Suprapubic skin (tissue), 4 donors: Measurements from ENCODE around the gene COL19A1. TPM values are rescaled to one million over a fixed set of nuclear protein-coding genes. Genes with fewer than 3 reads are reported as not detected.

Experiments
- DNase-seq, 2 donors: peaks; one replicate each; pipeline ENCODE4 v3.0.0-alpha.2; 2019; ENCODE audit warnings: low spot score in 2 of 2
- H3K27ac ChIP-seq: fragments of 200-600 bp; sonication (generic); one replicate; pipeline ENCODE4 v1.5.1; 2019
- H3K27me3 ChIP-seq: fragments of 200-600 bp; sonication (generic); one replicate; pipeline ENCODE4 v1.5.1; 2019
- H3K36me3 ChIP-seq: fragments of 200-600 bp; sonication (generic); one replicate; pipeline ENCODE4 v1.5.1; 2019
- H3K4me1 ChIP-seq: fragments of 200-600 bp; sonication (generic); one replicate; pipeline ENCODE4 v1.5.1; 2019
- H3K4me3 ChIP-seq: fragments of 200-600 bp; sonication (generic); one replicate; pipeline ENCODE4 v1.5.1; 2019; ENCODE audit warnings: mild to moderate bottlenecking
- H3K9me3 ChIP-seq: fragments of 200-600 bp; sonication (generic); one replicate; pipeline ENCODE4 v1.5.1; 2019
- CTCF ChIP-seq, 2 donors: fragments of 200-600 bp in 1 of 2; fragments of 450-650 bp in 1 of 2; sonication (generic) in 1 of 2; IDR thresholded peaks; one replicate each; pipeline ENCODE4 v1.5.1; 2016 to 2019; ENCODE audit warnings: antibody characterized with exemption in 2 of 2, mild to moderate bottlenecking in 1 of 2, moderate library complexity in 1 of 2
- EP300 ChIP-seq: sonication (generic); formaldehyde crosslinking; IDR thresholded peaks from one replicate; pipeline ENCODE4 v1.6.1; 2017; ENCODE audit warnings: antibody characterized with exemption
- POLR2A ChIP-seq, 2 donors: fragments of 450-650 bp; IDR thresholded peaks; one replicate each; pipeline ENCODE4 v1.6.1; 2017; ENCODE audit warnings: antibody characterized with exemption in 2 of 2, mild to moderate bottlenecking in 2 of 2, moderate library complexity in 2 of 2
- POLR2AphosphoS5 ChIP-seq, 3 donors: sonication (generic); formaldehyde crosslinking; IDR thresholded peaks; one replicate each; pipeline ENCODE4 v1.6.1; 2017; ENCODE audit warnings: antibody characterized with exemption in 3 of 3
- WGBS: methylation state at CpG from one replicate; pipeline ENCODE4 v1.1.5; 2018; 5-methylcytosine and 5-hydroxymethylcytosine counted together
- total RNA-seq, 4 donors: library from RNA; depleted of rRNA; stranded (reverse); fragments of >200 nt; gene quantifications; one replicate each; pipeline ENCODE4 v1.1.0, GENCODE V29; 2016

Gene COL19A1
- total RNA-seq, 4 donors from 2014 or later, result 0.10 TPM; not detected in 3

GRCh38 chr6:69835414-69836179 is 30.8 kb upstream of the COL19A1 start:
- H3K27me3 ChIP-seq, result no peaks in the 10 kb centered on the region
- no peaks in the 10 kb centered on the region for H3K36me3 ChIP-seq
- WGBS, result 9% methylated on average over 5 of the region's 5 CpGs
- no peaks in the 10 kb centered on the region for H3K4me1 ChIP-seq
- H3K4me3 ChIP-seq, result no peak overlapping the region
- no peak overlapping the region for H3K27ac ChIP-seq
- H3K9me3 ChIP-seq, result no peaks in the 10 kb centered on the region
- TF ChIP-seq POLR2AphosphoS5 (IDR thresholded peaks at IDR 0.05) (no peak), CTCF (IDR thresholded peaks at IDR 0.05) (peak; percentile 23 to 69), POLR2A (IDR thresholded peaks at IDR 0.05) (no peak)
- DNase-seq, result no peak

GRCh38 chr6:69841862-69842261 is 24.5 kb upstream of the COL19A1 start:
- no peak for DNase-seq
- no peaks in the 10 kb centered on the region for H3K4me1 ChIP-seq
- H3K4me3 ChIP-seq, result no peak overlapping the region
- peaks cover 8% of the 10 kb centered on the region for H3K27me3 ChIP-seq
- no peaks in the 10 kb centered on the region for H3K9me3 ChIP-seq
- WGBS, result 57% methylated on average over 1 of the region's 1 CpG
- TF ChIP-seq EP300 (no peak), POLR2A (IDR thresholded peaks at IDR 0.05) (no peak), POLR2AphosphoS5 (IDR thresholded peaks at IDR 0.05) (no peak), CTCF (IDR thresholded peaks at IDR 0.05) (no peak)
- no peak overlapping the region for H3K27ac ChIP-seq
- H3K36me3 ChIP-seq, result no peaks in the 10 kb centered on the region

- Histone ChIP-seq H3K4me3 (no peak overlapping the region), H3K4me1 (no peaks in the 10 kb centered on the region), H3K36me3 (no peaks in the 10 kb centered on the region), H3K27ac (no peak overlapping the region), H3K9me3 (no peaks in the 10 kb centered on the region), H3K27me3 (peaks cover 8% of the 10 kb centered on the region)
- TF ChIP-seq EP300, result no peak
- TF ChIP-seq CTCF (IDR thresholded peaks at IDR 0.05), result no peak
- no peak for TF ChIP-seq POLR2AphosphoS5 (IDR thresholded peaks at IDR 0.05)
- TF ChIP-seq POLR2A (IDR thresholded peaks at IDR 0.05), result no peak
- WGBS, result 76% methylated on average over 1 of the region's 1 CpG
- DNase-seq, result no peak
These were observed 23.2 kb upstream of the COL19A1 start for GRCh38 chr6:69843189-69843588.

- TF ChIP-seq CTCF (IDR thresholded peaks at IDR 0.05), result no peak
- TF ChIP-seq POLR2AphosphoS5 (IDR thresholded peaks at IDR 0.05), result no peak
- no peak for TF ChIP-seq POLR2A (IDR thresholded peaks at IDR 0.05)
- no peak for TF ChIP-seq EP300
- Histone ChIP-seq H3K27me3 (peaks cover 8% of the 10 kb centered on the region), H3K36me3 (no peaks in the 10 kb centered on the region), H3K9me3 (no peaks in the 10 kb centered on the region), H3K4me1 (no peaks in the 10 kb centered on the region), H3K27ac (no peak overlapping the region), H3K4me3 (no peak overlapping the region)
- DNase-seq, result no peak
- 86% methylated on average over 2 of the region's 2 CpGs for WGBS
These were observed 20.0 kb upstream of the COL19A1 start for GRCh38 chr6:69846312-69846711.

GRCh38 chr6:69846770-69847491 is 19.4 kb upstream of the COL19A1 start:
- TF ChIP-seq POLR2AphosphoS5 (IDR thresholded peaks at IDR 0.05) (no peak), CTCF (IDR thresholded peaks at IDR 0.05) (no peak), POLR2A (IDR thresholded peaks at IDR 0.05) (no peak), EP300 (no peak)
- H3K27ac ChIP-seq, result no peak overlapping the region
- peaks cover 3% of the 10 kb centered on the region for H3K27me3 ChIP-seq
- 36% methylated on average over 2 of the region's 2 CpGs for WGBS
- H3K9me3 ChIP-seq, result no peaks in the 10 kb centered on the region
- no peak overlapping the region for H3K4me3 ChIP-seq
- DNase-seq, result no peak
- H3K36me3 ChIP-seq, result no peaks in the 10 kb centered on the region
- no peaks in the 10 kb centered on the region for H3K4me1 ChIP-seq
